ENCODE results near the gene ARSJ.

GRCh38 chr4:114027596-114027995 is 48.1 kb upstream of the ARSJ start:
- TF ChIP-seq POLR2A (IDR thresholded peaks at IDR 0.05) (no peak), EP300 (IDR thresholded peaks at IDR 0.05) (no peak)
- TF ChIP-seq, protein P1, sequence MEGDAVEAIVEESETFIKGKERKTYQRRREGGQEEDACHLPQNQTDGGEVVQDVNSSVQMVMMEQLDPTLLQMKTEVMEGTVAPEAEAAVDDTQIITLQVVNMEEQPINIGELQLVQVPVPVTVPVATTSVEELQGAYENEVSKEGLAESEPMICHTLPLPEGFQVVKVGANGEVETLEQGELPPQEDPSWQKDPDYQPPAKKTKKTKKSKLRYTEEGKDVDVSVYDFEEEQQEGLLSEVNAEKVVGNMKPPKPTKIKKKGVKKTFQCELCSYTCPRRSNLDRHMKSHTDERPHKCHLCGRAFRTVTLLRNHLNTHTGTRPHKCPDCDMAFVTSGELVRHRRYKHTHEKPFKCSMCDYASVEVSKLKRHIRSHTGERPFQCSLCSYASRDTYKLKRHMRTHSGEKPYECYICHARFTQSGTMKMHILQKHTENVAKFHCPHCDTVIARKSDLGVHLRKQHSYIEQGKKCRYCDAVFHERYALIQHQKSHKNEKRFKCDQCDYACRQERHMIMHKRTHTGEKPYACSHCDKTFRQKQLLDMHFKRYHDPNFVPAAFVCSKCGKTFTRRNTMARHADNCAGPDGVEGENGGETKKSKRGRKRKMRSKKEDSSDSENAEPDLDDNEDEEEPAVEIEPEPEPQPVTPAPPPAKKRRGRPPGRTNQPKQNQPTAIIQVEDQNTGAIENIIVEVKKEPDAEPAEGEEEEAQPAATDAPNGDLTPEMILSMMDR (IDR thresholded peaks at IDR 0.05): no peak
